ENCODE data around the gene KIF1C.

The KIF1C gene

GRCh38 chr17:4958102-4958501, 39.6 kb upstream of the KIF1C start:
- Histone ChIP-seq H3K9ac (ENCODE audit: low read depth, low read length) (no peak overlapping the region), H3K4me3 (ENCODE audit: low read depth, low read length) (no peak overlapping the region), H3K27me3 (ENCODE audit: control insufficient read depth, insufficient read depth, low read length) (no peaks in the 10 kb centered on the region), H3K9me3 (ENCODE audit: control insufficient read depth, insufficient read depth, low read length) (no peaks in the 10 kb centered on the region), H3K36me3 (ENCODE audit: control insufficient read depth, insufficient read depth, low read length) (peaks cover 16% of the 10 kb centered on the region), H3K4me1 (ENCODE audit: control insufficient read depth, insufficient read depth, low read length) (peaks cover 7% of the 10 kb centered on the region), H3K27ac (ENCODE audit: low read depth, low read length) (no peak overlapping the region)

- Histone ChIP-seq H3K4me1 (ENCODE audit: control insufficient read depth, insufficient read depth, low read length) (peaks cover 7% of the 10 kb centered on the region), H3K27ac (ENCODE audit: low read depth, low read length) (no peak overlapping the region), H3K9me3 (ENCODE audit: control insufficient read depth, insufficient read depth, low read length) (no peaks in the 10 kb centered on the region), H3K9ac (ENCODE audit: low read depth, low read length) (no peak overlapping the region), H3K4me3 (ENCODE audit: low read depth, low read length) (no peak overlapping the region), H3K36me3 (ENCODE audit: control insufficient read depth, insufficient read depth, low read length) (peaks cover 16% of the 10 kb centered on the region), H3K27me3 (ENCODE audit: control insufficient read depth, insufficient read depth, low read length) (no peaks in the 10 kb centered on the region)
Observed at GRCh38 chr17:4959261-4959965, 38.3 kb upstream of the KIF1C start.

DNA sequence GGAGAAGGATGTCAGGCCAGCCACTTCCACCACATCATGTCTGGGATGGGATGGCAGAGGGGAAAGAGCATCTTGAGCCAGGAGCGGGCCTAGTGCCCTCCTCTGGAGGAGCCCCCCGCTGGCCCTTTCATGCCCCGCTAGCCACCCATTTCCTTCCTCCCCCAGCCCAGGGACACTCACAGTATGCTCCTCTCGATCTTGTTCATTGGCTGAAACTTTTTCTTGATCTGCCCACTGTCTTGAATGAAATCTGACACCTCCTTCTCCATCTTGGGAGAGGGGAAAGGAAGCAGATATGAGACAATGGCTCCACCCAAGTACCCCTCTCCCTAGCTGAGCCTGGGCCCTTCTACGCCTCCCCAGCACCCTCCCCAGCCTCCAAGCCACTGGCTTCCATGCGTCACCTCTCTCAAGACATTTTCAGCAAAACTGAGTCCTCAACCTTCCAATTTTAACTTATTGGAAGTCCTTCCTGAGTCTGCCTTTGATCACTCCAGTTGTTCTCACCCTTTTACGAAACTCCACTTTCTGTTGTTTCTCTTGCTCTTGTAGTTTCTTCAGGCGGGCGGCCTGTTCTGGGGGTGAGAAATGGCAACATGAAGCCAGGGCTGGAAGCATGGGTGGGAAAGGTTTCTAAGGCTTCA, 37.3 kb upstream of the KIF1C start:
- Histone ChIP-seq H3K27me3 (ENCODE audit: control insufficient read depth, insufficient read depth, low read length) (no peaks in the 10 kb centered on the region), H3K4me3 (ENCODE audit: low read depth, low read length) (no peak overlapping the region), H3K9me3 (ENCODE audit: control insufficient read depth, insufficient read depth, low read length) (peaks cover 3% of the 10 kb centered on the region; the same call in 1 of the 2 replicates), H3K27ac (ENCODE audit: low read depth, low read length) (peak overlapping the region; percentile 40), H3K9ac (ENCODE audit: low read depth, low read length) (no peak overlapping the region), H3K4me1 (ENCODE audit: control insufficient read depth, insufficient read depth, low read length) (peaks cover 7% of the 10 kb centered on the region), H3K36me3 (ENCODE audit: control insufficient read depth, insufficient read depth, low read length) (peaks cover 20% of the 10 kb centered on the region)

- no peak overlapping the region for H3K27ac ChIP-seq (ENCODE audit: low read depth, low read length)
- no peak overlapping the region for H3K4me3 ChIP-seq (ENCODE audit: low read depth, low read length)
Observed at GRCh38 chr17:4965311-4965986, 32.3 kb upstream of the KIF1C start.

GRCh38 chr17:4966844-4967538, 30.8 kb upstream of the KIF1C start:
- Histone ChIP-seq H3K4me1 (ENCODE audit: control insufficient read depth, insufficient read depth, low read length) (peaks cover 12% of the 10 kb centered on the region), H3K27me3 (ENCODE audit: control insufficient read depth, insufficient read depth, low read length) (no peaks in the 10 kb centered on the region), H3K9ac (ENCODE audit: low read depth, low read length) (peak overlapping the region; percentile 95), H3K9me3 (ENCODE audit: control insufficient read depth, insufficient read depth, low read length) (peaks cover 5% of the 10 kb centered on the region; the same call in 1 of the 2 replicates), H3K36me3 (ENCODE audit: control insufficient read depth, insufficient read depth, low read length) (peaks cover 20% of the 10 kb centered on the region), H3K27ac (ENCODE audit: low read depth, low read length) (peak overlapping the region; percentile 99), H3K4me3 (ENCODE audit: low read depth, low read length) (peak overlapping the region; percentile 97)

More at GRCh38 chr17:4965311-4965986, 32.3 kb upstream of the KIF1C start:
- Histone ChIP-seq H3K4me1 (ENCODE audit: control insufficient read depth, insufficient read depth, low read length) (peaks cover 17% of the 10 kb centered on the region), H3K27me3 (ENCODE audit: control insufficient read depth, insufficient read depth, low read length) (no peaks in the 10 kb centered on the region), H3K36me3 (ENCODE audit: control insufficient read depth, insufficient read depth, low read length) (peaks cover 19% of the 10 kb centered on the region), H3K9me3 (ENCODE audit: control insufficient read depth, insufficient read depth, low read length) (peaks cover 5% of the 10 kb centered on the region; the same call in 1 of the 2 replicates), H3K9ac (ENCODE audit: low read depth, low read length) (no peak overlapping the region)

DNA sequence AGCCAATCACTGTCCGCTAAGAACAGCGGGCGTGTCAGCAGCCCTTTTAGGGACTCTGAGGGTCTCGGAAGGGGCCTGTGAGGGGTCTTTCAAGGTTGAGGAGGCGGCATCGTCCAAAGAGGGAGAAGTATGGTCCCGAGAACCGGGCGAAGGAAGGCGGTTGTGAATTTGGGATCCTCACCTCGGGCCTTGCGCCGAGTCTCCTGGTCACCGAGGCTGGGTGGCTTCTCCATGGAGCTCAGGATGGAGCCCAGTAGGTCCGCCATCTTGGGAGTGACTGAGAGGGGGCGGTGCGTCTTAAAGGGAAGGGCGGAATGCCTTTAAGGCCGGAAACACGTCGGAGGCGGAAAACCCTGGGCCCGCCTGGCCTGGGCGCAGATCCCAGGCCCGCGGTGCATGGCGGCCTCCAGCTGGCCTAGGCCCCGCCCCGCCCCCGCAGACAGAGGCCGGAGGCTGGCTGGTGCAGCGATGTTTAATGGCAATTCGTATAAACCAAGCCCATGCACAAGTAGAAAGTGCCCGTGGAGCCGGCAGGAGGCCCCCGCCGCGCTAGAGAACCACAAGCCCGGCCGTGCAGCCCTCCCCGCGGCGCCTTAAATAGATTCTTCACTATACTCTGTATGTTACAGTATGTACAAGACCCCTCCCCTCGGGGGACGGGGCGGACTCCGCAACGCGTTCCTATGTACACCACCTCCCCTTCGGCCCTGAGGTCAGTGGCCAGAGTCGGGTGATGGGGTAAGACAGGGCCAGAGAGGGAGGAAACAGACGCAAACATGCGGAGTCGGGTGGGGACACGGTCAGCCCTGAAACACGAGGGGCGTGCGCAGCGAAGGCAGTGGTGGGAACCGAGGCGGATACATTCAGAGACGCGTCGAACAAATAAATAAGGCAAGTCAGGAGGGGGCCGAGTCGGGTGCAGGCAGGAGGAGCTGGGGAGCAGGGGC, 29.9 kb upstream of the KIF1C start, which contains the start of gene SPAG7:
Gene SPAG7 (minus strand): TSS at position 279 of the 947 bp plus-strand sequence. CDS start 13 bp downstream, at position 266.
- Histone ChIP-seq H3K4me3 (ENCODE audit: low read depth, low read length) (peak within 1 kb of the TSS; percentile 97), H3K36me3 (ENCODE audit: control insufficient read depth, insufficient read depth, low read length) (peaks cover 20% of the 10 kb centered on the region), H3K27ac (ENCODE audit: low read depth, low read length) (peak within 1 kb of the TSS; percentile 99)

GRCh38 chr17:4968486-4969046, 29.2 kb upstream of the KIF1C start:
- H3K9ac ChIP-seq (ENCODE audit: low read depth, low read length) = peak overlapping the region; percentile 57
- peaks cover 5% of the 10 kb centered on the region; the same call in 1 of the 2 replicates for H3K9me3 ChIP-seq (ENCODE audit: control insufficient read depth, insufficient read depth, low read length)
- H3K27ac ChIP-seq (ENCODE audit: low read depth, low read length) = peak overlapping the region; percentile 99
- peak overlapping the region; percentile 97 for H3K4me3 ChIP-seq (ENCODE audit: low read depth, low read length)
- no peaks in the 10 kb centered on the region for H3K27me3 ChIP-seq (ENCODE audit: control insufficient read depth, insufficient read depth, low read length)
- H3K4me1 ChIP-seq (ENCODE audit: control insufficient read depth, insufficient read depth, low read length) = peaks cover 12% of the 10 kb centered on the region
- H3K36me3 ChIP-seq (ENCODE audit: control insufficient read depth, insufficient read depth, low read length) = peaks cover 20% of the 10 kb centered on the region

More for the DNA sequence above, 29.9 kb upstream of the KIF1C start, which contains the start of gene SPAG7:
- peak within 1 kb of the TSS; percentile 95 for H3K9ac ChIP-seq (ENCODE audit: low read depth, low read length)
- peaks cover 5% of the 10 kb centered on the region; the same call in 1 of the 2 replicates for H3K9me3 ChIP-seq (ENCODE audit: control insufficient read depth, insufficient read depth, low read length)
- H3K4me1 ChIP-seq (ENCODE audit: control insufficient read depth, insufficient read depth, low read length) = peaks cover 12% of the 10 kb centered on the region
- H3K27me3 ChIP-seq (ENCODE audit: control insufficient read depth, insufficient read depth, low read length) = no peaks in the 10 kb centered on the region

DNA sequence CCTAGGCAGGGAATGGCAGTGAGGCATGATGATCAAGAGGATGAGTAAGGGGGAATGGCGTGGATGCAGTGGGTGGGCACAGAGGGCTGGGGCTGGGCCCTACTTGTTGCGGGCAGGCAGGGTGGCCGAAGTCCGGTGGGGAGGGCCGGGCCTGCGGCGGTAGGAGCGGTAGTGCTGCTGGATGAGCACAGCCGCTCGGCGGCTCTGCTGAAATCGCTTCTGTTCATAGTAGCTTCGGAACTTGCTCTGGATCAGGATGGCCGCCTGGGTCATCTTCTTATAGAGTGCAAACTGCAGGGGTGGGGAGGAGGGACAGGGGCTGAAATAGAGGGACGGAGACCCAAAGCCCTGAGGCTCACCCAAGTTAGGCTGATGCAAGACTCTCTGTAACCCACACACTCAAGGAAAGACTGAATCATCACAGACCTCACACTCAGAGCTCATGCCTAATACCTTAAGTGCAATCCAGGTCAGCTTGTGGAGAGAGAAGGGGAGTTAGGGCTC, 28.7 kb upstream of the KIF1C start:
- peaks cover under 1% of the 10 kb centered on the region; the same call in 1 of the 2 replicates for H3K27me3 ChIP-seq (ENCODE audit: control insufficient read depth, insufficient read depth, low read length)
- H3K27ac ChIP-seq (ENCODE audit: low read depth, low read length) = peak overlapping the region; percentile 99
- H3K4me3 ChIP-seq (ENCODE audit: low read depth, low read length) = peak overlapping the region; percentile 97
- H3K9ac ChIP-seq (ENCODE audit: low read depth, low read length) = peak overlapping the region; percentile 53
- peaks cover 12% of the 10 kb centered on the region for H3K4me1 ChIP-seq (ENCODE audit: control insufficient read depth, insufficient read depth, low read length)
- peaks cover 5% of the 10 kb centered on the region; the same call in 1 of the 2 replicates for H3K9me3 ChIP-seq (ENCODE audit: control insufficient read depth, insufficient read depth, low read length)
- H3K36me3 ChIP-seq (ENCODE audit: control insufficient read depth, insufficient read depth, low read length) = peaks cover 20% of the 10 kb centered on the region

DNA sequence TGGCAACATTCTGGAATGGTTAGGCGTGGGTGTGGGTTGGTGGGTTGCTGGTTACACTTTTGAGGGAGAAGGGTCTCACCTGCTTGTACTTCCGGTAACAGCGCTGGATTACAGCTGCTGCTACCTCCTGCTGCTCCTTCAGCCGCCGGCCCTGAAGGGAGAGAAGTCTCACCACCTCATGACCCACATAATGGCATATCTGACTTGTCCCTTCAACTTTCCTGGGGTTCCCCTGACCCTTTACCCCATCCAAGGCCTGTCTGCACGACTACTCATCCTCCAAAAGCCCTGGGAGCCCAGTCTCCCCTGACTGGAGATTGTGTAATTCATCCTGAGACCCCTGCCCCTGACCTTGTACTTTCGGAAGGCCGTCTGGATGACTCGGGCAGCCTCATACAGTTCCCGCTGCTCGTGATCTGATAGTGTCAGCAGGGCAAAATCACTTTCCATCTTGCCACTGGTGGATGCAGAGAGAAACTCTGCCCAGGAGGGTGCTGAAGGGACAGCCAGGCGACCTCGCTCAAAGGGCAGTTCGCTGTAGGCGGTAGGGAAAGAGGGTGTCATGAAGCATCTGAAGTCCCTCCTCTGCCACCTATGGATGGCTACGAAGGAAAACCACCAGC, 28.1 kb upstream of the KIF1C start:
- Histone ChIP-seq H3K36me3 (ENCODE audit: control insufficient read depth, insufficient read depth, low read length) (peaks cover 20% of the 10 kb centered on the region), H3K4me1 (ENCODE audit: control insufficient read depth, insufficient read depth, low read length) (peaks cover 12% of the 10 kb centered on the region), H3K9me3 (ENCODE audit: control insufficient read depth, insufficient read depth, low read length) (peaks cover 5% of the 10 kb centered on the region; the same call in 1 of the 2 replicates), H3K27ac (ENCODE audit: low read depth, low read length) (peak overlapping the region; percentile 99), H3K9ac (ENCODE audit: low read depth, low read length) (peak overlapping the region; percentile 53; the same call in 1 of the 2 replicates), H3K4me3 (ENCODE audit: low read depth, low read length) (peak overlapping the region; percentile 97), H3K27me3 (ENCODE audit: control insufficient read depth, insufficient read depth, low read length) (peaks cover 6% of the 10 kb centered on the region)
